ENCODE results near the gene NRXN3. TPM values are rescaled to one million over a fixed set of nuclear protein-coding genes. Genes with fewer than 3 reads are reported as not detected.

NRXN3 gene
- total and polyA plus RNA-seq, 8 donors = 0.29 to 41.1 (median 9.1) TPM

DNA sequence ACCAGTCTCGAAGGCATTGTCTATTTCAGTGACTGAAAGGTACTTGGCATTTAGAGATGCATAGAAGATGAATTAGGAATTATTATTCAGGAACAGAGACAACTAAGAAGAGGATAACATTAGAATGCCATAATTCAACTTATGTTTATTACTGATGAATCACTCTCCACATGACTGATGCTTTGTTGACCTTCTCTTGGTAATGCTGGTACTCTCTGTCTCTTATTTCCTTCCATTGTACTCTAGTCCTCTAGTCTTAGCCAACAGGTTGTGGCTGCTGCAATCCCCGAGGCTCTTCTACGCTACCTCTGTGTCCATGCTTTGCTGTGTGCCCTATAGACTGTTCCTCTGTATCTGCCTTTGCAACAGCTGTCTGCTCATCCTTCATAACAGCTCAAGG is 652.9 kb downstream of the NRXN3 start:
- Histone ChIP-seq H3K27ac (no peak overlapping the region), H3K36me3 (no peaks in the 10 kb centered on the region), H3K9me3 (no peaks in the 10 kb centered on the region), H3K4me3 (no peak overlapping the region), H3K4me1 (no peaks in the 10 kb centered on the region), H3K27me3 (no peaks in the 10 kb centered on the region)
- intact Hi-C loops (cut with DNase I; ENCODE audit: low total_unique reads) = no loop called here
- DNase-seq = no peak
- TF ChIP-seq POLR2AphosphoS5 (IDR thresholded peaks at IDR 0.05) (no peak), EP300 (IDR thresholded peaks at IDR 0.05) (no peak)
- TF ChIP-seq, protein P1, sequence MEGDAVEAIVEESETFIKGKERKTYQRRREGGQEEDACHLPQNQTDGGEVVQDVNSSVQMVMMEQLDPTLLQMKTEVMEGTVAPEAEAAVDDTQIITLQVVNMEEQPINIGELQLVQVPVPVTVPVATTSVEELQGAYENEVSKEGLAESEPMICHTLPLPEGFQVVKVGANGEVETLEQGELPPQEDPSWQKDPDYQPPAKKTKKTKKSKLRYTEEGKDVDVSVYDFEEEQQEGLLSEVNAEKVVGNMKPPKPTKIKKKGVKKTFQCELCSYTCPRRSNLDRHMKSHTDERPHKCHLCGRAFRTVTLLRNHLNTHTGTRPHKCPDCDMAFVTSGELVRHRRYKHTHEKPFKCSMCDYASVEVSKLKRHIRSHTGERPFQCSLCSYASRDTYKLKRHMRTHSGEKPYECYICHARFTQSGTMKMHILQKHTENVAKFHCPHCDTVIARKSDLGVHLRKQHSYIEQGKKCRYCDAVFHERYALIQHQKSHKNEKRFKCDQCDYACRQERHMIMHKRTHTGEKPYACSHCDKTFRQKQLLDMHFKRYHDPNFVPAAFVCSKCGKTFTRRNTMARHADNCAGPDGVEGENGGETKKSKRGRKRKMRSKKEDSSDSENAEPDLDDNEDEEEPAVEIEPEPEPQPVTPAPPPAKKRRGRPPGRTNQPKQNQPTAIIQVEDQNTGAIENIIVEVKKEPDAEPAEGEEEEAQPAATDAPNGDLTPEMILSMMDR (IDR thresholded peaks at IDR 0.05) = no peak
- 70 to 88% (median 80%) methylated on average over 3 of the region's 3 CpGs for WGBS, 5 donors

DNA sequence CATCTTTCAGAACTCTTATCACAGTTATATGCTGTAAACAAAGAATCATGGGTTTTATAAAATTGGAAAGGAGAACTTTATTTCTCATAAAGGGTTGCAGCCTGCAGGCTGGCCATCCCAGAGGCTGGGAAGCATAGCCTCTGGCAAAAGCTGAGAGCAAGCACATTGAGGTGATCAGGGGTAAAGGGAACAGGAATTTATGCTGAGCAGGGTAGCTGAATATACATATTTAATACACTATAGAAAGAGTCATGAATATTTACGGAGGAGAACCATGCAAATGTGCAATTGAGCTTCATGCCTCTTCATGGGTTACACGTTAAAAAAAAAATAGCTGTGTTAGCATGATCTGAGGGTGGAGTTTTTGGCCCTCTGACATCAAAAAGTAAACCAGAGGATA is 653.3 kb downstream of the NRXN3 start:
- DNase-seq = no peak
- 65 to 84% (median 76%) methylated on average over 2 of the region's 2 CpGs for WGBS, 5 donors
- TF ChIP-seq POLR2A (IDR thresholded peaks at IDR 0.05) (no peak), POLR2AphosphoS5 (IDR thresholded peaks at IDR 0.05) (no peak), EP300 (IDR thresholded peaks at IDR 0.05) (no peak)
- TF ChIP-seq, protein P1 (IDR thresholded peaks at IDR 0.05) = no peak
- H3K4me3 ChIP-seq = no peak overlapping the region
- no peaks in the 10 kb centered on the region for H3K4me1 ChIP-seq
- no peaks in the 10 kb centered on the region for H3K27me3 ChIP-seq
- H3K36me3 ChIP-seq = no peaks in the 10 kb centered on the region
- H3K9me3 ChIP-seq = no peaks in the 10 kb centered on the region
- intact Hi-C loops (cut with DNase I; ENCODE audit: low total_unique reads) = no loop called here
- no peak overlapping the region for H3K27ac ChIP-seq

DNA sequence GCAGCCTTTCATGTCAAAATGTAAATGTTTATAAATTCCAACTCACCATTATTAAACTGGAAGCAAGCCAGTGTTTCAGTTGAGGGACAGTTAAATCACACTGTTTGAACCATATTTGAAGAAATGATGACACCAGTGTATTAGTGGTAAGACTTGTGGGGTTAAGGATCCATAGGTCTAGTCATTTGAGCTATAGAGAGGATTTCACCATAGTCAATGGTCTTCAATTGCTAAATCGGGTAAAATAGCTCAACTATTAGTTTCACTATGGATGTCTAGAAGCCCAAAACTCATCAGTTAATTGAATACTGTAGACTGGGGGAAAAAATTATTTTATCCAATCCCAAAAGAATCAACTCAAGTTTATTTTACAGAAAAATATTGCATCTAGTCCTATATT is 659.1 kb downstream of the NRXN3 start:
- H3K27ac ChIP-seq = no peak overlapping the region
- no peaks in the 10 kb centered on the region for H3K27me3 ChIP-seq
- H3K9me3 ChIP-seq = no peaks in the 10 kb centered on the region
- H3K4me1 ChIP-seq = no peaks in the 10 kb centered on the region
- no peaks in the 10 kb centered on the region for H3K36me3 ChIP-seq
- no peak overlapping the region for H3K4me3 ChIP-seq
- 80 to 98% (median 91%) methylated on average over 1 of the region's 1 CpG for WGBS, 5 donors
- DNase-seq = no peak
- TF ChIP-seq POLR2A (IDR thresholded peaks at IDR 0.05) = no peak
- TF ChIP-seq POLR2AphosphoS5 (IDR thresholded peaks at IDR 0.05) = no peak
- TF ChIP-seq EP300 (IDR thresholded peaks at IDR 0.05) = no peak
- TF ChIP-seq, protein P1 (IDR thresholded peaks at IDR 0.05) = no peak
- intact Hi-C loops (cut with DNase I; ENCODE audit: low total_unique reads) = no loop called here

DNA sequence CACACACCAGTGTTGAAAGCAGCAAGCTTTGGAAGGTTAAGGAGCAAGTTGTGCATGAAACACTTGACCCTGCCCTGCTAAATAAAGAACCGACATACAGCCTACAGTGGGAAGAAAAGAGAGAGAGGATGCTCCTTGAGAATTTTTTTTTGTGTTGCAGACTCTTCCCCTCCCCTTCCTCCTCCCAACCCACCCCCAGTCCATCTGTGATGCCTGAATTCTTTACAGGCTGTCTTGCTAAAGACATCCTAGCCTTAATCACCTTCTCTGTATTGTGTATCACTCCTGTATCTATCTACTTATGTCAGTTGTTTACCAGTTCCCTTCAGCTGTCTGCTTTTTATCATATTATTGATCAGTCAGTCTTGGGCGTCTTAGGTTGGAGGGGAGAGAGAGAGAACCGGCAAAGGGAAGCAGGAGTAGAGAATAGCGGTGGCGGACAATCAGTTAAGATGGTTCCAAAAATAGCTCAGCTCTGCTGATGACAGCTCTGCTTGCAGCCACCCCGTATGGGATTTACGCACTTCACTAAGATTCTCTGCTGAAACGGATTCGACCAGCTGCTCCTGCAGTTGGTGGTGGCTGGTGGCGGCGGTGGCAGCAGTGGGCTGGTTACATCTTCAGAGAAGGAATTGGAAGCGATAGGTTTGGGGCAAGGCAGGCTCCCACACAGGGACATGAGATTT is 664.7 kb downstream of the NRXN3 start:
- Histone ChIP-seq H3K27me3 (no peaks in the 10 kb centered on the region), H3K4me3 (no peak overlapping the region), H3K9me3 (no peaks in the 10 kb centered on the region), H3K4me1 (no peaks in the 10 kb centered on the region), H3K36me3 (no peaks in the 10 kb centered on the region), H3K27ac (no peak overlapping the region)
- peak in 1 of 2 donors; percentile 8 for DNase-seq
- 56 to 62% (median 58%) methylated on average over 12 of the region's 12 CpGs for WGBS, 5 donors
- TF ChIP-seq POLR2A (IDR thresholded peaks at IDR 0.05) = no peak
- no peak for TF ChIP-seq EP300 (IDR thresholded peaks at IDR 0.05)
- TF ChIP-seq, protein P1 (IDR thresholded peaks at IDR 0.05) = no peak
- no peak for TF ChIP-seq POLR2AphosphoS5 (IDR thresholded peaks at IDR 0.05)
- intact Hi-C loops (cut with DNase I; ENCODE audit: low total_unique reads) = no loop called here

All from stomach (tissue), 9 donors.